ENCODE data around the gene ABCB8. TPM values are rescaled to one million over a fixed set of nuclear protein-coding genes. Genes with fewer than 3 reads are reported as not detected.
"Not testable (repeated sequence)": the region's sequence is repeated elsewhere in the genome, so short reads cannot be mapped to it uniquely, and the experiment has no call there.

Gene ABCB8
- total RNA-seq, 1 donor from 2014 or later = 28.3 TPM

- no peaks in the 10 kb centered on the region for H3K9me3 ChIP-seq (replicated peaks)
- H3K27ac ChIP-seq (replicated peaks) = no peak overlapping the region
- DNase-seq = no peak
- peaks cover 4% of the 10 kb centered on the region for H3K36me3 ChIP-seq
- peaks cover 18% of the 10 kb centered on the region for H3K27me3 ChIP-seq (ENCODE audit: low read depth)
- TF ChIP-seq CTCF (IDR thresholded peaks at IDR 0.05; ENCODE audit: borderline replicate concordance) = no peak
- intact Hi-C loops (cut with micrococcal nuclease) = no loop called here
- peaks cover 80% of the 10 kb centered on the region for H3K4me1 ChIP-seq
- no peak overlapping the region for H3K4me3 ChIP-seq
Measured at GRCh38 chr7:151009327-151010036, 18.8 kb upstream of the ABCB8 start.

GRCh38 chr7:151010037-151010306, 18.3 kb upstream of the ABCB8 start:
- Histone ChIP-seq H3K27me3 (ENCODE audit: low read depth) (peaks cover 18% of the 10 kb centered on the region), H3K4me1 (peaks cover 85% of the 10 kb centered on the region), H3K27ac (replicated peaks) (no peak overlapping the region), H3K9me3 (replicated peaks) (no peaks in the 10 kb centered on the region), H3K36me3 (peaks cover 4% of the 10 kb centered on the region), H3K4me3 (no peak overlapping the region)
- no peak for TF ChIP-seq CTCF (IDR thresholded peaks at IDR 0.05; ENCODE audit: borderline replicate concordance)
- intact Hi-C loops (cut with micrococcal nuclease) = no loop called here
- no peak for DNase-seq

GRCh38 chr7:151010307-151011096, 17.7 kb upstream of the ABCB8 start:
- H3K4me1 ChIP-seq = peaks cover 88% of the 10 kb centered on the region
- no peak for DNase-seq
- H3K4me3 ChIP-seq = no peak overlapping the region
- intact Hi-C loops (cut with micrococcal nuclease) = no loop called here
- no peaks in the 10 kb centered on the region for H3K9me3 ChIP-seq (replicated peaks)
- no peaks in the 10 kb centered on the region for H3K36me3 ChIP-seq
- TF ChIP-seq CTCF (IDR thresholded peaks at IDR 0.05; ENCODE audit: borderline replicate concordance) = no peak
- H3K27ac ChIP-seq (replicated peaks) = peak overlapping the region; percentile 27
- peaks cover 19% of the 10 kb centered on the region for H3K27me3 ChIP-seq (ENCODE audit: low read depth)

GRCh38 chr7:151011097-151011409, 17.2 kb upstream of the ABCB8 start:
- peaks cover 24% of the 10 kb centered on the region for H3K27me3 ChIP-seq (ENCODE audit: low read depth)

GRCh38 chr7:151011616-151012015, 16.6 kb upstream of the ABCB8 start:
- intact Hi-C loops (cut with micrococcal nuclease); H3K9me3 ChIP-seq (replicated peaks); H3K4me3 ChIP-seq; DNase-seq; H3K36me3 ChIP-seq; H3K27ac ChIP-seq (replicated peaks): not testable (repeated sequence)
- Histone ChIP-seq H3K27me3 (ENCODE audit: low read depth) (peaks cover 25% of the 10 kb centered on the region), H3K4me1 (peaks cover 82% of the 10 kb centered on the region)

More at GRCh38 chr7:151011097-151011409, 17.2 kb upstream of the ABCB8 start:
- peaks cover 88% of the 10 kb centered on the region for H3K4me1 ChIP-seq
- H3K4me3 ChIP-seq = no peak overlapping the region
- intact Hi-C loops (cut with micrococcal nuclease) = no loop called here
- no peaks in the 10 kb centered on the region for H3K36me3 ChIP-seq
- TF ChIP-seq CTCF (IDR thresholded peaks at IDR 0.05; ENCODE audit: borderline replicate concordance) = no peak
- H3K9me3 ChIP-seq (replicated peaks) = no peaks in the 10 kb centered on the region
- H3K27ac ChIP-seq (replicated peaks) = peak overlapping the region; percentile 27
- DNase-seq = no peak

GRCh38 chr7:151012031-151012692, 16.1 kb upstream of the ABCB8 start:
- intact Hi-C loops (cut with micrococcal nuclease) = no loop called here
- H3K36me3 ChIP-seq = no peaks in the 10 kb centered on the region
- no peak overlapping the region for H3K27ac ChIP-seq (replicated peaks)
- H3K27me3 ChIP-seq (ENCODE audit: low read depth) = peaks cover 29% of the 10 kb centered on the region
- no peak overlapping the region for H3K4me3 ChIP-seq
- no peaks in the 10 kb centered on the region for H3K9me3 ChIP-seq (replicated peaks)
- no peak for TF ChIP-seq CTCF (IDR thresholded peaks at IDR 0.05; ENCODE audit: borderline replicate concordance)
- DNase-seq = no peak
- H3K4me1 ChIP-seq = peaks cover 77% of the 10 kb centered on the region

All from left ventricle myocardium inferior (tissue), 1 donor.